ENCODE measurements around the gene TMEM218.

DNA sequence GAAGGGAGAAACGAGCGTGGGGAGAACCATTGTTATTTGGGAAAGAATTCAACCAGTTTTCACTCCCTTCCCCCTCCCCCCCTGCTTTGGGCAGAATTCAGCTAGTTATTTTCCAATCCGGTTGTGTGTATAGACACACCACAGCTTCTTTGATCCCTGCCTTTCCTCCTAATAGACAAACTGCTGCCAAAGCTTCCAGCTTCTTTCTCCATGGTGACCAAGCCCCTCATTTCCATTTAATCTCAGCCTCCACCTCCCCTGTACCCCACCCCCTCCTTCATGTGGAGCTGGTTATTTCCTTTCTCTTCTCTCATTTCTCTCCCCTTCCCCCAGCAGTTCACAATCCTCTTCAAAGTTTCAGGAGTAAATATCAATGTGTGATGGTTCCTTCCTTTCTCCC is 28.4 kb upstream of the TMEM218 start:
- TF ChIP-seq POLR2A (IDR thresholded peaks at IDR 0.05) (no peak), CTCF (IDR thresholded peaks at IDR 0.05) (no peak)

All from thyroid gland (tissue), 4 donors.